GM18517 (cell line): ENCODE data around the gene GINM1.

ENCODE experiments used
- ATAC-seq: cut with Tn5 transposase; IDR thresholded peaks from one replicate; pipeline ENCODE4 v1.9.1; 2021; ENCODE audit warnings: mild to moderate bottlenecking, moderate library complexity; ENCODE audit not compliant: unreplicated experiment

Gene GINM1

GRCh38 chr6:149592983-149593382, 26.8 kb downstream of the GINM1 start:
- no peak for ATAC-seq

DNA sequence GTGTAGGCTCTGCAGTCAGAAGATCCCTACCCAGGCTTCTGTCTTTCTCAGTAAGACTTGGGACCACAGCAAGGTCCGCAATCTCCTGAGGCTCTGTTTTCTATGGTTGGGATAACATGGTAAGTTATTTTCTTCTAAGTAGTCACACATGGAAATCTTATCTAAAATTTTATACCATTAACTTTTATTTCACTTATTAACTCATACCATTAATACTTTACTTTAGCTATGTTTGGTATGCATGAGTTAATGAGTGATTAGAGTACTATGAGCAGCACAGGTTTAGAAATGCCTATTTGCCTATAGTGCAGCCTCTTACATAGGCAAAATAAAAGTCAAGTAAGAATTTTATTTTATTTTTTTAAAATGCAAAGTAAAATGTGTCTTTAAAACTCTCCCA, 27.2 kb downstream of the GINM1 start:
- no peak for ATAC-seq

- ATAC-seq = no peak
Measured at GRCh38 chr6:149600508-149600907, 34.3 kb downstream of the GINM1 start.

GRCh38 chr6:149608381-149608982, 42.3 kb downstream of the GINM1 start:
- no peak for ATAC-seq

DNA sequence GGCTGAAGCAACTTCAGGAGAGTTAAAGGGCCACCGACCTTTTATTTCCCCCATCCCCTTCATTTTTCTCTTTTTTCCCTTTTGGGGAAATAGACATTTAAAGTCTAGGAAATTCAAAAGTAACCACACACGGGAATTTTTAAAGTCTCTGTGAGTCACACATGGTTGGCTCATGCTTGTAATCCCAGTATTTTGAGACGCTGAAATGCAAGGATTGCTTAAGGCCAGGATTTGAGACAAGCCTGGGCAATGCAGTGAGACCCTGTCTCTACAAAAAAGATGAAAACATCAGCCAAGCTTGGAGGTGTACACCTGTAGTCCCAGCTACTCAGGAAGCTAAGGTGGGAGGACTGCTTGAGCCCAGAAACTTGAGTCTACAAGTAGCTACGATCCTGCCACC, 48.2 kb downstream of the GINM1 start:
- ATAC-seq = no peak

GRCh38 chr6:149615805-149616204, 49.6 kb downstream of the GINM1 start:
- ATAC-seq = no peak

GRCh38 chr6:149627672-149628071, 61.5 kb downstream of the GINM1 start:
- no peak for ATAC-seq

GRCh38 chr6:149628875-149629510, 62.8 kb downstream of the GINM1 start:
- ATAC-seq = no peak

DNA sequence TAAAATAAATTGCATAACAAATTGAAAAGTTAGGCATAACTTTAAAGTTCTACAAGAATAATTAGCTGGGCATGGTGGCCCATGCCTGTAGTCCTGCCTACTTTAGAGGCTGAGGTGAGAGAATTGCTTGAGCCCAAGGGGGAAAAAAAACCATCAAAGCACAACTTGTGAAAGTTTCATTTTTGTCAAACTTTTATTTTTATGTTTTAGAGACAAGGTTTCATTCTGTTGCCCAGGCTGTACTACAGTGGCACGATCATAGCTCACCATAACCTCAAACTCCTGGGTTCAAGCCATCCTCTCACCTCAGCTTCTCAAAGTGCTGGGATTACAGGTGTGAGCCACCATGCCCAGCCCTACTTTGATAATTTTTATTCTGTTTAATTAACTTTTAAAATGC, 68.1 kb downstream of the GINM1 start:
- ATAC-seq = no peak

DNA sequence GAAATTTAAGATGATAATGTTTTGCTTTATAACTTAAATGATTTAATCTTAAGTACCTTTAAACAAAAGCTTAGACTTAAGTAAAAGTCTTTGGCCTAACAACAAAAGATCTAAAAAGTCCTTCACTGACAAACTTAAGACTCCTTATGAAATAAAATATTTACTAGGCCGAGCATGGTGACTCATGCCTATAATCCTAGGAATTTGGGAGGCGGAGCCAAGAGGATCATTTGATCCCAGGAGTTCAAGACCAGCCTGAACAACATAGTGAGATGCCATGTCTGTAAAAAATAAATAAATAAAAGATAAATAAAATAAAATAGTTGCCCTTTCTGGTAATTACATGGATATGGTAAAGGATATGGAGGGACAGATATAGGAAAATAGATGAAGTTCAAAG, 69.9 kb downstream of the GINM1 start:
- no peak for ATAC-seq
